Measurements from ENCODE around the gene C4B.
"Not testable (repeated sequence)": the region's sequence is repeated elsewhere in the genome, so short reads cannot be mapped to it uniquely, and the experiment has no call there.

The C4B gene

DNA sequence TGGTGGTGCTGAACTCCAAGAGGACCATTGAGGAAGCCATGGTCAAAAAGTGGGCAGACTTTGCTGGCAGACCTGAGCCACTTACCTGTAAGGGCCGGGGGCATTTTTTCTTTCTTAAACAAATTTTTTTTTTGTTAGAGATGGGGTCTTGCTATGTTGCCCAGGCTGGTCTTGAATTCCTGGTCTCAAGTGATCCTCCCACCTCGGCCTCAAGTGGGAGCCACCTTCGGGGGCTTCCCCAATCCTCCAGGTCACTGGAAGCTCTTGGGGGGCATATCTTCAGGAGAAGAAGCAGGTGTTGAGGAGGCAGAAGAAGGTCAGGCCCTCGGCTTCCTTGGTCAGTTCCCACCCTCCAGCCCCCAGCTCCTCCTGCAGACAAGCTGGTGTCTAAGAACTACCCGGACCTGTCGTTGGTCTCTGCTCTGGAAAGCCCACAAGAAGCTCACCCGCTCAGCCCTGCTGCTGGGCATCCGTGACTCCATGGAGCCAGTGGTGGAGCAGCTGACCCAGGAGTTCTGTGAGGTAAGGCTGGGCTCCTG is 8.5 kb upstream of the C4B start:
- DNase-seq (ENCODE audit: low read depth); H3K4me3 ChIP-seq (ENCODE audit: low read depth, low read length): not testable (repeated sequence)

- DNase-seq (ENCODE audit: low read depth); H3K4me3 ChIP-seq (ENCODE audit: low read depth, low read length): not testable (repeated sequence)
These were observed 7.5 kb upstream of the C4B start for GRCh38 chr6:32007086-32007485.

DNA sequence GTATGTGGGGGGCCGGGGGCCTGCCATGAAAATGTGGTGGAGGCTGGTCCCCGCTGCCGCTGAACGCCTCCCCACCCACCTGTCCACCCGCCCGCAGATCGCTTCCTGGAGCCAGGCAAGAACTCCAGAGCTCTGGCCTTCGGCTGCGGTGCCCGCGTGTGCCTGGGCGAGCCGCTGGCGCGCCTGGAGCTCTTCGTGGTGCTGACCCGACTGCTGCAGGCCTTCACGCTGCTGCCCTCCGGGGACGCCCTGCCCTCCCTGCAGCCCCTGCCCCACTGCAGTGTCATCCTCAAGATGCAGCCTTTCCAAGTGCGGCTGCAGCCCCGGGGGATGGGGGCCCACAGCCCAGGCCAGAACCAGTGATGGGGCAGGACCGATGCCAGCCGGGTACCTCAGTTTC is 6.6 kb upstream of the C4B start:
- DNase-seq (ENCODE audit: low read depth); H3K4me3 ChIP-seq (ENCODE audit: low read depth, low read length): not testable (repeated sequence)

- H3K4me3 ChIP-seq (ENCODE audit: low read depth, low read length); DNase-seq (ENCODE audit: low read depth): not testable (repeated sequence)
These were observed 6.0 kb upstream of the C4B start for GRCh38 chr6:32008616-32009015.

DNA sequence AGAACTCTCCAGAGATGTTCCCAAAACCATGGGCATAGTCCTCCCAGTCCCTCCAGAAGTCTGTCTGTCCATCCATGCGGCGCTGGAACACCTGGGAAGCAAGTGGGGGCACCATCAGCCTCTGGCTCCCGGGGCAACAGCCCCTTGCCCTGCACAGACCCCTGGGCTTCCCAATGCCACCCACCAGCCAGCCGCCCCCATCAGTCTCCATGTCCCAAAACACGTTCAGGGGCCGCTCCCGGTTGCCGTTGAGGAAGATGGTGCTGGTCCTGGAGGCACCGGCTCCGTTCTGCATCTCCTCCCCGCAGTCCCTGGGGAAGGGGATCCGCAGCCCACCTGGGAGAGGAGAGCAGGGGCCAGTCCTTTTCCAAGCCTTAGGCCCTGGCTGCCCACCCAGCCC is 5.1 kb upstream of the C4B start:
- H3K4me3 ChIP-seq (ENCODE audit: low read depth, low read length); DNase-seq (ENCODE audit: low read depth): not testable (repeated sequence)

GRCh38 chr6:32010856-32011530 is 3.6 kb upstream of the C4B start:
- not testable (repeated sequence) for DNase-seq (ENCODE audit: low read depth); H3K4me3 ChIP-seq (ENCODE audit: low read depth, low read length)

GRCh38 chr6:32012941-32013617 is 1.5 kb upstream of the C4B start:
- H3K4me3 ChIP-seq (ENCODE audit: low read depth, low read length); DNase-seq (ENCODE audit: low read depth): not testable (repeated sequence)

GRCh38 chr6:32013738-32014137 is 857 bp upstream of the C4B start:
- not testable (repeated sequence) for DNase-seq (ENCODE audit: low read depth); H3K4me3 ChIP-seq (ENCODE audit: low read depth, low read length)

GRCh38 chr6:32022100-32022499 is 7.5 kb downstream of the C4B start:
- not testable (repeated sequence) for H3K4me3 ChIP-seq (ENCODE audit: low read depth, low read length); DNase-seq (ENCODE audit: low read depth)

- DNase-seq (ENCODE audit: low read depth); H3K4me3 ChIP-seq (ENCODE audit: low read depth, low read length): not testable (repeated sequence)
These were observed 14.0 kb downstream of the C4B start for GRCh38 chr6:32028631-32029030.

DNA sequence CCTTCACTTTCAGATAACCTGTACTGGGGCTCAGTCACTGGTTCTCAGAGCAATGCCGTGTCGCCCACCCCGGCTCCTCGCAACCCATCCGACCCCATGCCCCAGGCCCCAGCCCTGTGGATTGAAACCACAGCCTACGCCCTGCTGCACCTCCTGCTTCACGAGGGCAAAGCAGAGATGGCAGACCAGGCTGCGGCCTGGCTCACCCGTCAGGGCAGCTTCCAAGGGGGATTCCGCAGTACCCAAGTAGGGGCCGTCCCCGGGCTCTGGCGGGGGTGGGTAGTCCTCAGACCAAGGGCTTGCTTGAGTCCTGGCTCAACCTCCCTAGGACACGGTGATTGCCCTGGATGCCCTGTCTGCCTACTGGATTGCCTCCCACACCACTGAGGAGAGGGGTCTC is 15.0 kb downstream of the C4B start:
- not testable (repeated sequence) for DNase-seq (ENCODE audit: low read depth); H3K4me3 ChIP-seq (ENCODE audit: low read depth, low read length)

DNA sequence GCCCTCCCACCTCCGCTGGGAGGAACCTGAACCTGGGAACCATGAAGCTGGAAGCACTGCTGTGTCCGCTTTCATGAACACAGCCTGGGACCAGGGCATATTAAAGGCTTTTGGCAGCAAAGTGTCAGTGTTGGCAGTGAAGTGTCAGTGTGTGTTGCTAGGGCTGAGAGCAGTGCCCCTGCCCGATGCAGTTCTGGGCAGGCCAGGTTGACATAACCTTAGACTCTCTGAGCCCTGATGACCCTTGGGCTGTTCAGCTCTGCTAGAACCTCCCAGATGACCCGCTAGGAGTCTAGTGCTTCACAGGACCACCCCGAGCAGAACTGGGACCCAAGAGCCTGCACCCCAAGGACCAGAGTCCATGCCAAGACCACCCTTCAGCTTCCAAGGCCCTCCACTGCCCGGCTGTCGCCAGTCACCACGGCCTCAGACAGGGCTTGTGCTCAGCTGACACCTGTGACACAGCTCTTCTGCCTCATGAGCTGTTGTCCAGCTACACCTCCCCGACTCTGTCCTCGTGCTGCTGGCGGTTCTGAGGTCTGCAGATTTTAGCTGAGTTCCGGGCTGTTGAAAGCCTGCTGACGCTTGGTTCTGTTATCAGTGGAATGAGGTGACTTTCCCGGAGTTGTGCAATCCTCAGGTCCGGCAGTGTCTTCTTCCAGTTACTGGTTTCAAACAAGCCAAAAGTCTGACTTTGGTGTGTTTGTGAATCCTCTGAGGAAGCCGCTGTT is 20.9 kb downstream of the C4B start:
- not testable (repeated sequence) for DNase-seq (ENCODE audit: low read depth); H3K4me3 ChIP-seq (ENCODE audit: low read depth, low read length)

DNA sequence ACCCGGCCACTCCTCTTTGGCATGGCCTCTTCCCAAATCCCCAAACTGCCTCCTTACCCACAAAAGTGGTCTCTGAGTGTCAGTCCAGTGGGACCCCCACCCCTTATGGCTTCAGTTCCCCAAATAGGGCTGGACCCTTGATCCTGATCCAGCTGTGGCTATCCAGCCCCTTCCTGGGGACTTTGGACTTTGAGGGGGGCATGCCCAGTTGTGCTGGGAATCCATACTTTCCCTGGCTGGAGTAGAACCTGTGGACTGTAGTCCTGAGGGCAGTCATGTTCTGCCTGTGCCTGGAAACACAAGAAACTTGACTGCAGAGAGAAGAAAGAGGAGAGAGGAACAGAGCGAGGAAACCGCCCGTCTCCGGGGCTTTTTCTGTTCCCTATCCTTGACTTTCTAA is 22.5 kb downstream of the C4B start:
- DNase-seq (ENCODE audit: low read depth); H3K4me3 ChIP-seq (ENCODE audit: low read depth, low read length): not testable (repeated sequence)

GRCh38 chr6:32037598-32038524 is 23.3 kb downstream of the C4B start, which contains the start of gene CYP21A2:
Gene CYP21A2, plus strand, starts transcription at chr6:32038415. Its CDS starts 8 bp downstream, at chr6:32038423.
- H3K4me3 ChIP-seq (ENCODE audit: low read depth, low read length); DNase-seq (ENCODE audit: low read depth): not testable (repeated sequence)

DNA sequence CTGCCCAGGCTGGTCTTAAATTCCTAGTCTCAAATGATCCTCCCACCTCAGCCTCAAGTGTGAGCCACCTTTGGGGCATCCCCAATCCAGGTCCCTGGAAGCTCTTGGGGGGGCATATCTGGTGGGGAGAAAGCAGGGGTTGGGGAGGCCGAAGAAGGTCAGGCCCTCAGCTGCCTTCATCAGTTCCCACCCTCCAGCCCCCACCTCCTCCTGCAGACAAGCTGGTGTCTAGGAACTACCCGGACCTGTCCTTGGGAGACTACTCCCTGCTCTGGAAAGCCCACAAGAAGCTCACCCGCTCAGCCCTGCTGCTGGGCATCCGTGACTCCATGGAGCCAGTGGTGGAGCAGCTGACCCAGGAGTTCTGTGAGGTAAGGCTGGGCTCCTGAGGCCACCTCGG is 24.3 kb downstream of the C4B start:
- H3K4me3 ChIP-seq (ENCODE audit: low read depth, low read length); DNase-seq (ENCODE audit: low read depth): not testable (repeated sequence)

DNA sequence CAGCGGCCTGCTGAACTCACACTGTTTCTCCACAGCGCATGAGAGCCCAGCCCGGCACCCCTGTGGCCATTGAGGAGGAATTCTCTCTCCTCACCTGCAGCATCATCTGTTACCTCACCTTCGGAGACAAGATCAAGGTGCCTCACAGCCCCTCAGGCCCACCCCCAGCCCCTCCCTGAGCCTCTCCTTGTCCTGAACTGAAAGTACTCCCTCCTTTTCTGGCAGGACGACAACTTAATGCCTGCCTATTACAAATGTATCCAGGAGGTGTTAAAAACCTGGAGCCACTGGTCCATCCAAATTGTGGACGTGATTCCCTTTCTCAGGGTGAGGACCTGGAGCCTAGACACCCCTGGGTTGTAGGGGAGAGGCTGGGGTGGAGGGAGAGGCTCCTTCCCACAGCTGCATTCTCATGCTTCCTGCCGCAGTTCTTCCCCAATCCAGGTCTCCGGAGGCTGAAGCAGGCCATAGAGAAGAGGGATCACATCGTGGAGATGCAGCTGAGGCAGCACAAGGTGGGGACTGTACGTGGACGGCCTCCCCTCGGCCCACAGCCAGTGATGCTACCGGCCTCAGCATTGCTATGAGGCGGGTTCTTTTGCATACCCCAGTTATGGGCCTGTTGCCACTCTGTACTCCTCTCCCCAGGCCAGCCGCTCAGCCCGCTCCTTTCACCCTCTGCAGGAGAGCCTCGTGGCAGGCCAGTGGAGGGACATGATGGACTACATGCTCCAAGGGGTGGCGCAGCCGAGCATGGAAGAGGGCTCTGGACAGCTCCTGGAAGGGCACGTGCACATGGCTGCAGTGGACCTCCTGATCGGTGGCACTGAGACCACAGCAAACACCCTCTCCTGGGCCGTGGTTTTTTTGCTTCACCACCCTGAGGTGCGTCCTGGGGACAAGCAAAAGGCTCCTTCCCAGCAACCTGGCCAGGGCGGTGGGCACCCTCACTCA is 25.0 kb downstream of the C4B start:
- not testable (repeated sequence) for DNase-seq (ENCODE audit: low read depth); H3K4me3 ChIP-seq (ENCODE audit: low read depth, low read length)

DNA sequence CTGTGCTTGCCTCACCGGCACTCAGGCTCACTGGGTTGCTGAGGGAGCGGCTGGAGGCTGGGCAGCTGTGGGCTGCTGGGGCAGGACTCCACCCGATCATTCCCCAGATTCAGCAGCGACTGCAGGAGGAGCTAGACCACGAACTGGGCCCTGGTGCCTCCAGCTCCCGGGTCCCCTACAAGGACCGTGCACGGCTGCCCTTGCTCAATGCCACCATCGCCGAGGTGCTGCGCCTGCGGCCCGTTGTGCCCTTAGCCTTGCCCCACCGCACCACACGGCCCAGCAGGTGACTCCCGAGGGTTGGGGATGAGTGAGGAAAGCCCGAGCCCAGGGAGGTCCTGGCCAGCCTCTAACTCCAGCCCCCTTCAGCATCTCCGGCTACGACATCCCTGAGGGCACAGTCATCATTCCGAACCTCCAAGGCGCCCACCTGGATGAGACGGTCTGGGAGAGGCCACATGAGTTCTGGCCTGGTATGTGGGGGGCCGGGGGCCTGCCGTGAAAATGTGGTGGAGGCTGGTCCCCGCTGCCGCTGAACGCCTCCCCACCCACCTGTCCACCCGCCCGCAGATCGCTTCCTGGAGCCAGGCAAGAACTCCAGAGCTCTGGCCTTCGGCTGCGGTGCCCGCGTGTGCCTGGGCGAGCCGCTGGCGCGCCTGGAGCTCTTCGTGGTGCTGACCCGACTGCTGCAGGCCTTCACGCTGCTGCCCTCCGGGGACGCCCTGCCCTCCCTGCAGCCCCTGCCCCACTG is 25.9 kb downstream of the C4B start:
- DNase-seq (ENCODE audit: low read depth); H3K4me3 ChIP-seq (ENCODE audit: low read depth, low read length): not testable (repeated sequence)

All from GM12865 (cell line).